HG02571 (cell line): ENCODE data around the gene AKR1D1.
"Not testable (repeated sequence)": the region's sequence is repeated elsewhere in the genome, so short reads cannot be mapped to it uniquely, and the experiment has no call there.

Experiments
- ATAC-seq: cut with Tn5 transposase; IDR thresholded peaks from one replicate; pipeline ENCODE4 v1.9.1; 2021; ENCODE audit warnings: mild to moderate bottlenecking, moderate library complexity; ENCODE audit not compliant: unreplicated experiment

The AKR1D1 gene

DNA sequence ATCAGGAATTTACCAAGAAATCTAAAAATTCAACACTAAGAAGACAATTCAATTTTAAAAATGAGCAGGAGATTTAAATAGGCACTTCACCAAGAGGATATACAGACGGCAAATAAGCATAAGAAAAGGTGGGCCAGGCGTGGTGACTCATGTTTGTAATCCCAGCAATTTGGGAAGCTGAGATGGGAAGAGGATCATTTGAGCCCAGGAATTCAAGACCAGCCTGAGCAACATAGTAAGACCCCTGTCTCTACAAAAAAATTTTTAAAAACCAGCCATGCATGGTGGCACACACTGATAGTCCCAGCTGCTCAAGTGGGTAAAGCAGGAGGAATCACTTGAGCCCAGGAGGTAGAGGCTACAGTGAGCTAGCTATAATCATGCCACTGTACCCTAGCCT, 3.5 kb upstream of the AKR1D1 start:
- no peak for ATAC-seq

DNA sequence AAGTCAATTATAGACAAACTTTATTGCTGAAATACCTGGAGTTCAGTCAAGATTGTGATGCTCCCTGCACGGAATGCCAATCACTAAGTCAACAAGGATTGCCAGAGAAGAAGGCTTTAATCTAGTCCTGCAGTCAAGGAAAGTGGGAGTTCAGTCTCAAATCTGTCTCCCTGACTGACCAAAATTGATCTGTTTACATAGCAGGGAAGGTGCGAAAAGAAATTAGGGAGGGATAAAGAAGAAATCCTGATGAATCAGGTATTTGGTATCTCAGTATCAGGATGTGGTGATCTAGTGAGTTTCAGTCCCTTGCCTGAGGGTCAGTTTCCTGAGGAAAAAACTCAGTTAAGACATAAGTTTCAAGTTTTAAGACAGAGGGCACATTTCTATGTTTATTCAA, 2.1 kb upstream of the AKR1D1 start:
- no peak for ATAC-seq

DNA sequence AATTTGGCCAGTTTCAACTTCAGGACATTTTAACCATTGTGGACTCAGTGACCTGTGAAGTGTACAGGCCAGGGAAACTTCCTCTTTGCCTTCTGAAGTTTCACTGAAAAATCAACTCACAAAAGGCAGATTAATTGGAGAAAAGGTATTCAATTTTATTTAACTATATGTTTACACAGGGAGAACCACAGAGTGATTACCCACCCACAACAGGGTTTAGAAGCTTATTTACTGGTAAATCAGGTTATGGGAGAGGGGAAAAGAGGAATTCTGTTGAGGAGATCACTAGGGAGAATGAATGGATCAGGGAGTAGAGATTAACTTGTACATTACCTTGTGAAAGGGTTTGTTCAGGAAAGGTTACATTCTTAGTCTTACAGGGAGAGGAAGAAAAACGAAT, 1.7 kb upstream of the AKR1D1 start:
- no peak for ATAC-seq

DNA sequence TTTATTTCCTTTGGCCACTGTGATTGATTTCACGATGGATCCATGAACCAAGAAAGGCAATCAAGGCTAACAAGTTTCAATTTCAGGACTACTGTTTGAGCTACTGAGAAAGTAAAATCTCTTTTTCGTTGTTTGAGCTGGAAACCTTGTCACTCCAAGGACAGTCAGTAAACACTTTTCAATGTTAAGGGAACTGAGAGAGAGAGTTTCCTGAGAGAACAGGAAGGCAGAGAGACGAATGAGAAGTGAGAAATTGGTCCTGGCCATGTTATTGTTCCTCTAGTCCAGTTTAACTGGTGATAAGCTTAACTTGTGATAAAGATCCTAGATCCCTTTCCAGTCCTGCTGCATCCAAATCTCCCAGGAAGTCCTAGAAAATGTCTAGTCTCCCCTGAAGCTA, 909 bp upstream of the AKR1D1 start:
- ATAC-seq: no peak

DNA sequence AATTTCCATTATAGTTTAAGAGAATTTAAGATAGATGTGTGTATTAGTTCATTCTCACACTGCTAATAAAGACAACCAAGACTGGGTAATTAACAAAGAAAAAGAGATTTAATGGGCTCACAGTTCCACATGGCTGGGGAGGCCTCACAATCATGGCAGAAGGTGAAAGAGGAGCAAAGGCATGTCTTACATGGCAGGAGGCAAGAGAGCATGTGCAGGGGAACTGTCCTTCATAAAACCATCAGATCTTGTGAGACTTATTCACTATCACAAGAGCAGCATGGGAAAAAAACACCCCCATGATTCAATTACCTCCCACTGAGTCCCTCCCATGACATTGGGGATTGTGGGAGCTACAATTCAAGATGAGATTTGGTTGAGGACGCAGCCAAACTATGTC, 473 bp upstream of the AKR1D1 start:
- ATAC-seq: not testable (repeated sequence)

DNA sequence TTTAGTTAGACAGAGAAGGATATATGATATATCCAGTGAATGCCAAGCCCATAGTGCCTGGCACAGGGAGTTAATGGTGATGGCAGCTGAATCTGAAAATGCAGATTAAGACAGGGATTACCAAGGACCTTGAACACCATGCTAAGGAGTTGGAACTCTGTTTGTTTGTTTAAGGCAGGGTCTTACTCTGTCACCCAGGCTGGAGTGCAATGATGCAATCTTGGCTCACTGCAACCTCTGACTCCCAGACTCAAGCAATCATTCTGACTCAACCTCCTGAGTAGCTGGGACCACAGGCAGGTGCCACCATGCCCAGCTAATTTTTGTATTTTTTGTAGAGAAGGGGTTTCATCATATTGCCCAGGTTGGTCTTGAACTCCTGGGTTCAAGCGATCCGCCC, 1.6 kb downstream of the AKR1D1 start:
- ATAC-seq: no peak

DNA sequence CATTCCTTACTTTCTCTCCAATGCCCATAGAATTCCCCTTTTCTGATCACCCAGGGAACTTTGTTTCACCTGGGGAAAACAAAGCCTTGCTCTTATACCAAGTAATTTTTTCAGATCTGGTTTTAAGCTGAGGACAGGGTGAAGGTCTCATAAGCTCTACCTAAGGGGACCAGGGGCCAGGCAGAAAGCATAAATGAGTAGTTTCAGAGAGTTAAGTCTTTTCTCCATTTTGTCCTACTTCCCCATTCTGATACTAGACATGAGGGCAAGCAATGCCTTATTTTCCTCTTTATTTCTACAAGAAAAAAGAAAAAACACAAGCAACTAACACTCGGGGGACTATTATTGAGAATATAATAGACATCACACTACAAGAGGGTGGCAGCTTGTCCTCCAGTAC, 2.9 kb downstream of the AKR1D1 start:
- no peak for ATAC-seq

DNA sequence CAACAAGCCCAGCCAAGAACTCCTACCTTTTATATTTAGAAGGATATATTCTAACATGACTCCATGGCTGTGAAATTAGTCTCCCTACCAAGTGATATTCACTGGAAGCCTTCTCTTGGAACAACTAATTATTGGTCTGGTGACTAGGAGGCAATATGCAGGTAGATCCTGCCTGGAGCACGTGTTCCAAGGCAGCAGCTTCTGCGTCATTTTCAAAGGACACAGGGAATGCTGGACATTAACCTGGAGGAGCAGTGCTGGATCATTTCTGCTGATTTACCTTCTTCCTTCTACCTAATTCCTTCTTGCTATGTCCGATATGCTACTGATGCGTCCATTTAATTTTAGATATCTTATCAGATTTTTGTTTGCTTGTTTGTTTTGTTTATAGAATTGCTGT, 5.6 kb downstream of the AKR1D1 start:
- ATAC-seq: no peak

DNA sequence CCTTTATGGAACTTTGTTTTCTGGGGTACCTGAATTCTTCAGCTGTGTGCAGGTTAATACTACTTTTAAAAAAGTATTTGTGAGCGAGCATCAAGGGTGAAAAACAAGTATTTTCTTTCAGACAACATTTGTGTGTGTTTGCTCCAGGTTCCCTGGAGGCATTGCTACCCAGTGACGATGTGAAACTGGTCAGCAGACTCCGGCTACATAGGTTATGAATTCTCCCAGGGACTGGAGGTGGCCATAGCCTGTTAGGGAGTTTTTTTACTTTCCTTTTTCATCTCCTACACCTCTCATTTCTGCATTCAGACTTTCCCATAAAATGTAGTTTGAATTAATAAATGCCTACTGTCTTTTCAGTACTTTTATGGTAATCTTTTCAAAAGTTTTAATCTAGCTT, 7.6 kb downstream of the AKR1D1 start:
- ATAC-seq: no peak

DNA sequence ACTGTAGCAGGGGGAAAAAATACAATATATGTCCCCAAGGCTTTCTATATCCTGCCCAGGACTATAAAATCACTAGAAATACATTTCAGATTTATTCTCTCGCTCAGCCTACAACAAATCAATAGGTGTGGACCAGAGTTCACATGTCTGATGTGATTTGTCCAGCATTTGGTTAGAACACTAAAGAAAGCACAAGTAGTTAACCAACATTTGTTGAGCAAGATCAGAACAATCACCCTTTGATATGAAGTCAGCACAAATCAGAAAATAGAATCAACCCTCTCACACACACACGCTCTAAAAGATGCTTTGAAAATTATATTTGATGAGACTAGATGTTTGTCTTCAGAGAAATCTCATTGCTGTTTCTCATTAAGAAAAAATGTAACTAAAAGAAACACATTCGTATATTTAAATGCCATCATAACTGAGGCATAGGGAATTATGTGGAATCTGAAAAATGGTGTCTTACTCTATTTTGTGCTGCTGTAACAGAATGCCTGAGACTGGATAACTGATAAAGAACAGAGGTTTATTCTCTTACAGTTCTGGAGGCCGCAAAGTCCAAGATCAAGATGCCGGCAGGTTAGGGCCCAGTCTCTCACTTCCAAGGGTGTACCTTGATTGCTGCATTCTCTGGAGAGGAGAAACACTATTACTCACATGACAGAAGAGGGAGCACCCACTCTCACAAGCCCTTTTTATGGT, 10.5 kb downstream of the AKR1D1 start:
- no peak for ATAC-seq

DNA sequence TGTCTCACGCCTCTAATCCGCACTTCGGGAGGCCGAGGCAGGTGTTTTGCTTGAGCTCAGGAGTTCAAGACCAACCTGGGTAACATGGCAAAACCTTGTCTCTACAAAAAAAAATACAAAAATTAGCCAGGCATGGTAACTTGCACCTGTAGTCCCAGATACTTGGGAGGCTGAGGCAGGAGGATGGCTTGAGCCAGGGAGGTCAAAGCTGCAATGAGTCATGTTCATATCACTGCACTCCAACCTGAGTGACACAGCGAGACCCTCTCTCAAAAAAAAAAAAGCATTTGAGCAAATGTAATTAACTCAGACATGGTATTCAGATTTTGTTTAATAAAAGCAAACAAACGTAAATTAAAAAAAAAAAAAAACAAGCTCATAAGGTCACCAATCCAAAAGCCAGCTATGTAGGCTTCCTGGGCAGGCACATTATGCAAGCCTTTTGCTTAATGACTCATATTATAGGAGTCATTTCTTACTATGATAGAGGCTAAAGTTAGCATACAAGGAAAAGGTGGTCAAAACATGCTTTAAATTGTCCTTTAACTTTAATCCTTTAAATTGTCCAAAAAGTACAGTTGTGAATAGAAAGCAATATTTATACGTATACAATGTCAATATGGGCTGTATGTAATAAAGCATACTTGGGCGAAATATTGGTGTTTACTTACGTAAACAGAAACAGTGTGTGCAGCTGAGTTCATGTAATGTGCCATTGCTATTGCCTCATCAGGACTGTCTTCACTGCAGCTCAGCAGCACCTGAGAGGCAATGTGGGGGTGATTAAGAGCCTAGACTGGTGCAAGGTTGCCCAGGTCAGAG, 13.0 kb downstream of the AKR1D1 start:
- no peak for ATAC-seq

DNA sequence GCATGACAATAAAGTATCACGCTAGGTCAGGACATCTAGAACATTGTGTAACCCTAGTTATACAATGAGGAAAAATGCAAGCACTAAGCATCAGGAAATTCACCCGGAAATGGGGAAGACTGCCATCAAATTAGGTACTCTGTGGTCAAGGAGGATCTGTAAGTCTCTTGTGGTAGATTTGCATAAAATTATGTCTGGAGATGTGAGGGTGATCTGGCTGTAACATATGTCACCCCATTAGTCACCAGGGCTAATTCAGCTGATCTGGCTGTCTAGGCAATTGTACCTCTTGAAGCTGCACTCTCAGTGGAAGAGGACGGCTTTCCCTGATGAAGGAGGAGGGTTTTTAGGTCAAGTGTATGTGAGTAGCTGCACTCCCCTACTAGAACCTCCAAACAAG, 14.8 kb downstream of the AKR1D1 start:
- no peak for ATAC-seq

DNA sequence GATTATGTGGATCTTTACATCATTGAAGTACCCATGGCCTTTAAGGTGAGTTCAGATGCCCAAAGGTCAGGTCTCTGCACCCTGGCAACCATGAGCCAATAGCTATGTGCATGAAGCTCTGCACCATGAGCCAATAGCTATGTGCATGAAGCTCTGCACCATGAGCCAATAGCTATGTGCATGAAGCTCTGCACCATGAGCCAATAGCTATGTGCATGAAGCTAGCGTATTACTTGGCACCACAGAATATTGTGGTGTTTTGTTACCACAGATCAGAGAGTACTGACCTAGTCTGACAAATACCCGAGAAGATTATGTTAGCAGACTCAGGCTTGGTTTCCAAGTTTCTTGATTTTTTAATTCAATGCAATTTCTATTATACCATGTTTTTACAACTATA, 15.6 kb downstream of the AKR1D1 start:
- ATAC-seq: not testable (repeated sequence)

DNA sequence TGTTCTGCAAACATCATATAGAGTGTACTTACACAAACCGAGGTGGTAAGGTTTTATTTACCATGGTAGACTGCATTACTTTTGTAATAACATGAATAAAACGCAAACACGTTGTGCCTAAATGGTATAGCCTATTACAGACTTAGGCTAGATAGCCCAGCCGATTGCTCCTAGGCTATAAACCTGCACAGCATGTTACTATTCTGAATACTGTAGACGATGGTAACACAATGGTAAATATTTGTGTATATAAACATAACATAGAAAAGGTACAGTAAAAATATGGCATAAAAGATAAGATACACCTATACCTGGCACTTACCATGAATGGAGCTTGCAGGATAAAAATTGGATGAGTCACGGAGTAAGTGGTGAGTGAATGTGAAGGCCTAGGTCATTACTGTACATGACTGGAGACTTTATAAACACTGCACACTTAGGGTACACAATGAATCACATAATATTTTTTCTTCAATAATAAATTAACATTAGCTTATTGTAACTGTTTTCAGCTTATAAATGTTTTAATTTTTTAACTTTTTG, 16.3 kb downstream of the AKR1D1 start:
- no peak for ATAC-seq

DNA sequence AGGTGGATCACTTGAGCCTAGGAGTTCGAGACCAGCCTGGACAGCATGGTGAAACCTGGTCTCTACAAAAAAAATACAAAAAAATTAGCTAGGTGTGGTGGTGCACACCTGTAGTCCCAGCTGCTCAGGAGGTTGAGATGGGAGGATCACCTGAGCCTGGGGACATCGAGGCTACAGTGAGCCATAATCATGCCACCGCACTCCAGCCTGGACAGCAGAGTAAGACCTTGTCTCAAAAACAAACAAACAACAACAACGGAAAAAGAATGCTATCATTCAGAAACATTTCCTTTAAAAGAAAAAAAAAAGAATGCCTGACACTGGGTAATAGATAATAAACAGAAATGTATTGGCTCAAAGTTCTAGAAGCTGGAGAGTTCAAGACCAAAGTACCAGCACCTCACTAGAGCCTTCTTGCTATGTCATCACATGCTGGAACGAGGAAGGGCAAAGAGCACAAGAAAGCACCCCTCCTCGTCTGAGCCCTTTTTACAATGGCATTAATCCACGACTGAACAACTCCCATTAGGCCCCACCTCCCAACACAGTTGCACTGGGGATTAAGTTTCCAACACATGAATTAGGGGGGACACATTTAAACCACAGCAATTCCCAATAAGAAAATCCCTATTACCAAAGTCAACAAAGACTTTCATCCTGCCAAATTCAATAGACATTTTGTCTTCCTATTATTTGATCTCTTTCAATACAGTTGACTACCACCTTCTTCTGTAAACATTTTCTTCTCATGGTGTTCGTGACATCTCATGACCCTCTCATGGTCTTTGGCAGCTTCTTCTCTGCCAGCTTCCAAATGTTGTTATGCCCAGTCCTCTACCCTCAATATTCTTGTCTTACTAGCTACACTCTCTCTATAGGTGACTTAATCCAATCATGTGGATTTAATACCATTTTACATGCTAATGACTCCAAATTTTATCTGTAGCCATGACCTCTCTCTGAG, 20.0 kb downstream of the AKR1D1 start:
- no peak for ATAC-seq

DNA sequence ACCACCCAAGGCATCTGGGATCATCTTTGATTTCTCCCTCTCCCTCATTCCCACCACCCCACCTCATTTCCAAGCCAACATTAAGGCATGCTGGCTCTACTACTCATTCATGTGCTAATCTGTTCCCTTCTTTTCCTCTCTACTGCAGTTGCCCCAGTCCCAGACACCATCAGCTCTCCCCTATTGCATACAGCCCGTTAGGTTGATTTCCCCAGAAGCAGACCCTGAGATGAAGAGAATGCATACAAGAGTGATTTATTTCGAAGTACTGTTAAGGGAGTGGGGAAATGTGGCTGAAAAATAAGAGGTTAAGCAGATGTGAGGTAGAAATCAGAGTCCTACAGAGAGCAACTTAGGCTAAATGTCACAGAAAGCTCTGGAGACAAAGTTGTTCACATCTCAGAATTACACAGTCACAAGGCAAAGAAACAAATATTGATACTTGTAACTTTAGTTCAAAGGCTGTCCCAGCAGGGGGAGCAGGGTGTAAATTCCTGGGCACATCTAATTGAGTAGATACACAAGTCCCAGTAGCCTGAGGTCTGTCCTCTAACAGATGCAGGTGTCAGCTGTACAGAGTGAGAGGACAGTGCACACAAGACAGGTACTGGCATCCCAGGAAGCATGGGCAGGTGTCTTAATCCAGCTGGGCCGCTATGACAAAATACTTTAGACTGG, 20.9 kb downstream of the AKR1D1 start:
- ATAC-seq: no peak

DNA sequence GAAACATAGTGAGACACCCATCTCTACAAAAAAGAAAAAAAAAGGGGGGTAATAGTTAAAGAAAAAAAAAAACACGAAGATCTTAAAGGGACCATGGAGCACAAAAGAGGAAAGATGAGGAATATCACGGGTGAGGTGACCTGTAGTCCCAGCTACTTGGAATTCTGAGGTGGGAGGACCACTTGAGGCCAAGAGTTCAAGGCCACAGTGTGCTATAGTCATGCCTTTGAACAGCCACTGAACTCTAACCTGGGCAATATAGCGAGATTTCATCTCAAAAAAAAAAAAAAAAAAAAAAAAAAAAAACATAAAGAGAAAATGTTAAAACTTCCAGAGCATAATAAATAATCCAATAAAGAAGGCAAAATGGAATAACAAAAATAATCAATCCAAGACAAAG, 23.6 kb downstream of the AKR1D1 start:
- ATAC-seq: no peak

DNA sequence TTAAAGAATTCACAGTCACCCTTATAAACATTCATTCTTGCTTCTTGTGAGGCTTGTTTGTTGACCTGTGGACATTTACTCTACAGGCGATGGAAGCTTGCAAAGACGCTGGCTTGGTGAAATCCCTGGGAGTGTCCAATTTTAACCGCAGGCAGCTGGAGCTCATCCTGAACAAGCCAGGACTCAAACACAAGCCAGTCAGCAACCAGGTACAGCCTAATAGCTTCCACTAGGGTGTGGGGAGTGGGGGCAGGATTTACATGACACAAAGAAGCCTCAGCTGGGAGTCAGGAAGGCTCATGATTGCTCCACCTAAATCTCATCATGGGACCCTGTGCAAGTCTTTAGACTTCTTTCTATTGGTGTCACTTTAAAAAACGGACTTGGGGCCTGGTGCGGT, 29.0 kb downstream of the AKR1D1 start:
- no peak for ATAC-seq

DNA sequence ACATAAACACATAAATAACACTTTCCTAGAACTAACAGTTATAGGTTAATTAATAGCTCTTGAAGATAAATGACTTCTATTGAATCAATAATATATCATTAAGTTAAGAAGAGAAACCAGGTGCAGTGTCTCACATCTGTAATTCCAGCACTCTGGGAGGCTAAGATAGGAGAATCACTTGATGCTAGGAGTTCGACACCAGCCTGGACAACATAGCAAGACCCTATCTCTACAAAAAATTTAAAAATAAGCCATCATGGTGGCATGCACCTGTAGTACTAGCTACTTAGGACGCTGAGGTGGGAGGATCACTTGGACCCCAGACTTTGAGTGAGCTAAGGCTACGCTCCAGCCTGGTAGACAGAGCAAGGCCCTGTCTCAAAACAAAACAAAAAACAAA, 38.8 kb downstream of the AKR1D1 start:
- no peak for ATAC-seq

DNA sequence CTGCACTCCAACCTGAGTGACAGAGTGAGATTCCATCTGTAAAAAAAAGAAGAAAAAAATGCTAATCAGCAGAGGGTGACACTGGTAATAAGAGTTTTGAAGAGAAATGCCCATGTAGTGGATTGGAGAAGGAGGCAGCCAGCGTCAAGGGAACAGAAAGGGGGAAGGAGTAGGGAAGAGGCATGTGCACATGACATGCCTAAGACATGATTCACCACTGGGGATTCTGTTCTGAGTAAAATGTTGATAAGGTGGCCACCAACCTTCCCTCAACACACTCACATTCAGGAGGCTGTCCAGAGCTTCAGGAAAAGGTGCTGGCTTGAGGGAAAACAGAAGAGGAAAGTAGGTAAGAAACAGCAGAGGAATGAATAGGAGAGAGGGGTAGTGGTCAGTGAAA, 39.9 kb downstream of the AKR1D1 start:
- ATAC-seq: no peak

DNA sequence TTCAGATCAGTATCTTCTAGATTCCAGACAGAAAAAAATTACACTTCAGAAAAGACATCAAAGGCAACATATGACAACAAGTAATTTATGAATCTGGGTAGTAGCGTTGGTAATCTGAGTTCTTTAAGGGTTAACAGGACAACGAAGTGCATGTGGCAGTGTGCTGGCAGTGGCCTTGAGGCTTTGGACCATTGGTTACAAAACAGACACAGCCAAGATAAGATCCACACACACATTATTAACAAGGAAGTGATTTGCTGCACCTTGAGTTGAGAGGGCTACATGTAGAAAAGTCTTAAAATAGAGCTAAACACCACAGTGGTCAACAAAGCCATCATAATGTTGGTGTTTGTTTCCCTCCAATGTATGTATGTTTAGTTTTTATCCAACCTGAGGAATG, 40.6 kb downstream of the AKR1D1 start:
- no peak for ATAC-seq
